ENCODE results near the gene ATP1A4.

- TF ChIP-seq, protein P1, sequence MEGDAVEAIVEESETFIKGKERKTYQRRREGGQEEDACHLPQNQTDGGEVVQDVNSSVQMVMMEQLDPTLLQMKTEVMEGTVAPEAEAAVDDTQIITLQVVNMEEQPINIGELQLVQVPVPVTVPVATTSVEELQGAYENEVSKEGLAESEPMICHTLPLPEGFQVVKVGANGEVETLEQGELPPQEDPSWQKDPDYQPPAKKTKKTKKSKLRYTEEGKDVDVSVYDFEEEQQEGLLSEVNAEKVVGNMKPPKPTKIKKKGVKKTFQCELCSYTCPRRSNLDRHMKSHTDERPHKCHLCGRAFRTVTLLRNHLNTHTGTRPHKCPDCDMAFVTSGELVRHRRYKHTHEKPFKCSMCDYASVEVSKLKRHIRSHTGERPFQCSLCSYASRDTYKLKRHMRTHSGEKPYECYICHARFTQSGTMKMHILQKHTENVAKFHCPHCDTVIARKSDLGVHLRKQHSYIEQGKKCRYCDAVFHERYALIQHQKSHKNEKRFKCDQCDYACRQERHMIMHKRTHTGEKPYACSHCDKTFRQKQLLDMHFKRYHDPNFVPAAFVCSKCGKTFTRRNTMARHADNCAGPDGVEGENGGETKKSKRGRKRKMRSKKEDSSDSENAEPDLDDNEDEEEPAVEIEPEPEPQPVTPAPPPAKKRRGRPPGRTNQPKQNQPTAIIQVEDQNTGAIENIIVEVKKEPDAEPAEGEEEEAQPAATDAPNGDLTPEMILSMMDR (tag by site-specific recombination; IDR thresholded peaks at IDR 0.05) = no peak
- TF ChIP-seq ZNF248 (tag by site-specific recombination; IDR thresholded peaks at IDR 0.05) = no peak
- no peak for TF ChIP-seq YY1 (tag by site-specific recombination; IDR thresholded peaks at IDR 0.05)
- TF ChIP-seq ZNF626 (tag by site-specific recombination; IDR thresholded peaks at IDR 0.05) = no peak
- TF ChIP-seq RBAK (tag by site-specific recombination; IDR thresholded peaks at IDR 0.05) = no peak
- no peak for TF ChIP-seq ZNF114 (tag by site-specific recombination; IDR thresholded peaks at IDR 0.05)
- TF ChIP-seq ZIC2 (tag by site-specific recombination; IDR thresholded peaks at IDR 0.05) = no peak
- TF ChIP-seq ZEB2 (tag by site-specific recombination; IDR thresholded peaks at IDR 0.05) = no peak
- no peak for TF ChIP-seq ZNF133 (tag by site-specific recombination; IDR thresholded peaks at IDR 0.05)
- TF ChIP-seq ZNF513 (tag by site-specific recombination; IDR thresholded peaks at IDR 0.05) = no peak
Measured at GRCh38 chr1:160118928-160119327, 32.5 kb upstream of the ATP1A4 start.
